Amniotic epithelial cell (primary cell): ENCODE measurements around the gene PGS1.

Experiments used
- DNase-seq: peaks from one replicate; pipeline ENCODE4 v3.0.0-alpha.2; 2010; ENCODE audit warnings: low read depth

Gene PGS1

DNA sequence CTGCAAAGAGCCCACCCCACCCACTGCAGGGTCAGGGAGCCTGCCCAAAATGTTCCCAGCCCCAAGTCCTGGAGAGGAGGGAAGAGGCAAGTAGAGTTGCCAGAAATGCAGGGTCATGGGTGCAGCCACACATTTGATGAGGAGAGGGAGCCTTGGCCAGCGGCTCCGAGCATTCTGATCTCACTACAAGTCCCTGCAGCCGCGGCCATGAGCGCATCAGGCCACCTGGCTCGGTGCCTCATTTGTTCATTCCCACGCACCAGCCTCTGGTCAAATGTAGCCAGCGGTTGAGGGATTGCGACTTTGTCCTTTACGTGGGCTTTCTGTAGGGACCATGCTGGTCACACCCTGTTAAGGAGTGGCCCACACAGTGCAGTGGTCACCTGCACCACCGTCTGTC, 48.7 kb downstream of the PGS1 start:
- no peak for DNase-seq

DNA sequence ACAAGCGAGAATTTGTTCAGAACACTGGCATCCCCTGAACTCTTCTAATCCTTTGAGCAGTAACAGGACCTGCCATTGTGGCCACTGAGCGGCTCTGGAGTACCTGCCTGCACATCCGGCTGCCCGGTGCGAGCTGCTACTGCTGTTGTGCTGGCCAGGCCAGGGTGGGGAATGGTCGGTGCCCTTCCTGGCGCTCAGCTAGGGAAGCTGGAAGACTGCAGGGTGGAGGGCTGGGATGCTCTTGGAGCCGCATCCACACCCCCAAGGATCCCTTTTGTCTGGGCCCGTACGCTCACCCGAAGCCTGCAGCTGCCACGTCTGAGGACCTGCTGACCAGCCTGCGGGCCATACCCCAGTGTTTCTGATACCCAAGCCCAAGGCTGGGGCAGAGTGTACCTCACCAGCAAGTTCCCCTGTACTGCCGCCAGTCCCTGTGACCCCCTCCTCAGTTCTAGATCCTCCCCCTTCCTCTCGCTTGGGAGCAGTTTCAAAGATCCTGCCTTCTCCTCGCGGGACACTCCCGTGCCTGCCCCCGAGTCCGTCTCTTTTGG, 49.7 kb downstream of the PGS1 start:
- no peak for DNase-seq

- no peak for DNase-seq
Measured at GRCh38 chr17:78428836-78429617, 50.6 kb downstream of the PGS1 start.

DNA sequence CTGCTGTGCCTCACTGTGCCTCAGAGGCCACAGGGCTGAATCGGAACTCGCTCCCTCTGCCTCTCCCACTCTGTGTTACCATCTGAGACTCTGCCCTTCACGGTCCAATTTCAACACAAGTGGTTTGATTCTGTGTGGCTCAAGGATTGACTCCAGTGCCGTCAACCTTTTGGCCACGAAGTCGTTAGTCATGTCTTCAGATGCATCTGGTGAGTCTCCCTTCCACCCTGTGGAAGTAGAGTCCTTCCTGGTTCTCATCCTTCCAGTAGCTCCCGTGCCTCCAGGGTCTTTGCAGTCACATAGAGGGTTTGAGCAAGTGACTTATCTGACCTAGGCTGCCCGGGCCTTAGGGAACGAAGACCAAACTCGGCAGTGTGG, 51.2 kb downstream of the PGS1 start:
- DNase-seq, result peak; percentile 56

DNA sequence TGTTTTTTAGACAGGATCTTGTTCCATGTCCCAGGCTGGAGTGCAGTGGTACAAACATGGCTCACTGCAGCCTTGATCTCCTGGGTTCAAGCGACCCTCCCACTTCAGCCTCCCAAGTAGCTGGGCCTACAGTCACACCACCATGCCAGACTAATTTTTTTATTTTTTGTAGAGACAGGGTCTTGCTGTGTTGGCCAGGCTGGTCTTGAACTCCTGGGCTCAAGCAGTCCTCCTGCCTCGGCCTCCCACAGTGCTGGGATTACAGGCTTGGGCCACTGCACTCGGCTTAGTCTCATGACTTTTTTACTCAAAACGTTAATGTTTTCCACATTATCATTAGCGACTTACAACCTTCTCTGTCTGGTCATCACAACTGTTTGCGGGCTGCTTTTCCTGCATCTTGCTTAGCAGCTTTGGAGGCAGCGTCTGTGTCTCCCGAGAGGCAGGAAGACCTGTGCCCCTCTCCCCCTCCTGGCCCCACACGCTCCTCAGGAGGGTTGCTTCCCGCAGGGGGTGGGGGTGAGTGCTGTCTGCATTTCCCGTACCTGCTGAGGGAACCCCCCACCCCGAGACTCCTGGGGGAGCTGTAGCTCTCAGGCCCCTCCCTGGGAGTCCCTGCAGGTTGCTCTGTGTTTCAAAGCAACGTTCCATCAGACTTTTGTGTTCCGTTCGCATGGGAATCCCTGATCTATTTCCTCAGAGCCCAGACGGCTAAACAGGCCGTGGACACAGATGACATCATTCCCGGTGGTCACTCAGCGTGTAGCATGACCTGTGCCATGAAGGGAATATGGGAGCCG, 52.6 kb downstream of the PGS1 start:
- no peak for DNase-seq

- DNase-seq, result no peak
Measured at GRCh38 chr17:78431692-78431958, 53.2 kb downstream of the PGS1 start.

- DNase-seq, result no peak
Measured at GRCh38 chr17:78432226-78433012, 54.0 kb downstream of the PGS1 start.

GRCh38 chr17:78433013-78433727, 54.7 kb downstream of the PGS1 start:
- DNase-seq, result no peak

DNA sequence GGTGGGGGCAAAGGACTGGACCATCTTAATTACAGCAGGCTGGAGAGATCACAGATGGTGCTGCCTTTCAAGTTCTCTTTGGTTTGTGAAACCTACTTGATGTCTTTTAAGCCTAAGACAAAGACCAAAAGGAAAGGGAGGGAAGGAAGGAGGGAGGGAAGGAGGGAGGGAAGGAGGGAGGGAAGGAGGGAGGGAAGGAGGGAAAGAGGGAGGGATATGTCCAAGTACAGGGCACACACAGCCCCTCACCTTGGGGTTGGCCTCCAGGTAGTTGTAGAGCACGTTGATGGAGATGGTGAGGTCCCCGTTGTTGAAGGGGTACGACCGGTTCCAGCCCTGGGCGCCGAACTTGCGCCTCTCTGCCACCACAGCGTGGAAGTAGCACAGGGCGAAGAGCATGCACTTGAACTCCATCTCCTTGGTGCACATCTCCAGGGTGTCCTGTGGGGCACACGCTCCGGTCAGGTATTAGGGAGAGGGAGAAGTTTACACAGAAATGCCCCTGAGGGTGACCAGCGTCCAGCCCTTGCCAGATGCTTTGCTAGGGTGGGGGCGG, 55.4 kb downstream of the PGS1 start:
- DNase-seq, result no peak

DNA sequence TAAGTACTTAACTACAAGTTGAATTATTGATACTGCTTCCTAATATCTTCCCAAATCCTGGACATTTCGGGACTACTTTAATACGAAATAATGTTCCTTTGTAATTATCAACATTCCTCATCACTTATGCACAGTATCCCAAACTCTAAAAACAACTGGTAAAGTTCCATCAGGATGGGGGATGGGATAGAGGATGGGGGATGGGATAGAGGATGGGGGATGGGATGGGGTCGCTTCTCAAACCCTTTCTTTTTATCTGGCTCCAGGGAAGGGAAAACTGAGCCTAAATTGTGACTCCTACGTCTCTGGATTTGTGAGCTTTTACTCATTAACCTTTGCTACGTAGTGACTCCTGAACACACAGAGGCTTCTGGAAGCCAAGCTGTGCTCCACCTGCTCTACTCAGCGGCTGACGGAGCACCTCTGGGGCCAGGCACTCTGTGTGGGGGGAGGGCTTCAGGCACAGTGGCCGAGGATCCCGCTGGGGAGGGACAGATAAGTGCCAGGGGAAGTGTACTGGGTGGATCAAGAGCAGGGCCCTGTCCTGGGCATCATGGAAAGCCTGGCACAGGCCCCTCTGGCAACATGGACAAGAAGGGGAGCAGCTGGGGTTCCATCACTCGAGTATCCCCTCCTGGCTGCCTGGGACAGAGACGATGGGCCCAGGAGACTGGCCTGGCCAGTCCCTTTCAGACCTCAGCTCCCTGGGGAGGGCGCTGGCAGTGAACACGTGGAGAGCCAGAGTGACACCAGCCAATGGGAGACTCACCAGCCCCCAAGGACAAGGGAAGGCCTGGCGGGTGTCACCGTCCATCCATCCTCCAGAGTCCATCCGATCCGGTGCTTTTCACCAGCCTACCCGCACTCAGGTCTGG, 56.2 kb downstream of the PGS1 start:
- no peak for DNase-seq

- no peak for DNase-seq
Measured at GRCh38 chr17:78435330-78436005, 57.0 kb downstream of the PGS1 start.

DNA sequence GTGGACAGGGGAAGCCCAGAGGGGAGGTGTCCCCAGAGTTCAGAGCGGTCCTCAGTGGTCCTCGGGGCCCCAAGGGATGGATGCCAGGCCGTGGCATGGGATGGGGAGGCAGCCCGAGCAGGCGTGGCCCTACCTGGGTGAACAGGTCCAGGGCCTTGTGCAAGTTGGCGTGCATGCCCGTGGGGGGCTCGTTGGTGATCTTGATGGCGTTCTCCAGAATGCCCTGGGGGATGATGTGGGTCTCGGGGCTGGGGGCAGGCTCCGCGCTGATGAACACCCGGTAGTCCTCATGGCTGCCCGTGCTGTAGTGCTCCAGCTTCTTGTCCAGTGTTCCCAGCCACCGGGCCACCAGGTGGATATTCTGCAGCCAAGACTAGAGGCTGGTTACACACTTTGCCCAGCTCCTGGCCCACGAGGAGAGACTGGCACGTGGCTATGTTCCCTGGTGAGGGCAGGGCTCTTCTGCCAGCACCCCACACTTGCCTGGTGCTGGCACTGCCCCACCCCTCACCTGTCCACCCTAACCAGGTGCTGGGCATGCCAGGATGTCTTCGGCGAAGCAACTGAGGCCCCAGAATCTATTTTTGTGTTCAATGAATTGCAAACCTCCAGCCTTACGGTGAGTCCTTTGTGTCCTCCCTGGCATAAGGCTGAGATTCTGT, 59.2 kb downstream of the PGS1 start:
- DNase-seq, result no peak

DNA sequence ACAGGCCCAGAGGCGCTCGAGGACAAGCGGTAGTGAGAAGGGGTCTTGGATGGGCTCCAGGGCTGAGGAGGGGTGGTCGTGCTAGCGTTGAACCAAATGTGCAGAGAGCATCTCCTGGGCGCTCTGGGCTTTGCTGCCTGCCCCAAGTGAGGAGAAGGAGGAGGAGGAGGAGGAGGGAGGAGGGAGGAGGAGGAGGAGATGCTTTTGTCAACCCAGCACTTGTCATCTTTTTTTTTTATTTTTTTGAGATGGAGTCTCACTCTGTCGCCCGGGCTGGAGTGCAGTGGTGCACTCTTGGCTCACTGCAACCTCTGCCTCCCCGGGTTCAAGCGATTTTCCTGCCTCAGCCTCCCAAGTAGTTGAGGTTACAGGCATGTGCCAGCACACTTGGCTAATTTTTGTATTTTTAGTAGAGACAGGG, 59.8 kb downstream of the PGS1 start:
- no peak for DNase-seq

DNA sequence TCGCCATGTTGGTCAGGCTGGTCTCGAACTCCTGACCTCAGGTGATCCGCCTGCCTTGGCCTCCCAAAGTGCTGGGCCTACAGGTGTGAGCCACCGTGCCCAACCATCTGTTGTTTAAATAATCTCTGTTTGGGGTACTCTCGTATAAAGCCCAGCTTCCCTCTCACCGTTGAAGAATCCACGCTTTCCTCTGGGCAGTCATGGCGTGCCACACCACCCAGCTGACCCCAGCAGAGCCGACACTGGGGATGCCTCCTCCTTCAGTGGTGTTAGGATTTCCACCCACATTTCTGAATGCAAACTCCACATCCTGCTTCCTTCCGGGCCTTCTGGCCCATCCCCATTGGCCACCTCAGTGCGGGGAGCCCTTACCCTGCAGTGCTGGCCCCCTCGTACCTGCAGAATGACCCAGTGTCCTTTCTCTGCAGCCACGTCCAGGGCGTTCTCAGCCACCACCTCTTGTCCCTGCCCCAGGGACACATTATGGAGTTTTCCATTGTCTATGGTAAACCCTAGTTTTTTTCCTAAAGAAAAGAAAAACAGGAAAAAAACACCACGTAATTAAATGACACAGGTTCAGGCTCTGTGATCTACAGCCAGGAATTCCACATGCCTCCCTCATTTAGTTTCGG, 60.4 kb downstream of the PGS1 start:
- DNase-seq, result no peak

DNA sequence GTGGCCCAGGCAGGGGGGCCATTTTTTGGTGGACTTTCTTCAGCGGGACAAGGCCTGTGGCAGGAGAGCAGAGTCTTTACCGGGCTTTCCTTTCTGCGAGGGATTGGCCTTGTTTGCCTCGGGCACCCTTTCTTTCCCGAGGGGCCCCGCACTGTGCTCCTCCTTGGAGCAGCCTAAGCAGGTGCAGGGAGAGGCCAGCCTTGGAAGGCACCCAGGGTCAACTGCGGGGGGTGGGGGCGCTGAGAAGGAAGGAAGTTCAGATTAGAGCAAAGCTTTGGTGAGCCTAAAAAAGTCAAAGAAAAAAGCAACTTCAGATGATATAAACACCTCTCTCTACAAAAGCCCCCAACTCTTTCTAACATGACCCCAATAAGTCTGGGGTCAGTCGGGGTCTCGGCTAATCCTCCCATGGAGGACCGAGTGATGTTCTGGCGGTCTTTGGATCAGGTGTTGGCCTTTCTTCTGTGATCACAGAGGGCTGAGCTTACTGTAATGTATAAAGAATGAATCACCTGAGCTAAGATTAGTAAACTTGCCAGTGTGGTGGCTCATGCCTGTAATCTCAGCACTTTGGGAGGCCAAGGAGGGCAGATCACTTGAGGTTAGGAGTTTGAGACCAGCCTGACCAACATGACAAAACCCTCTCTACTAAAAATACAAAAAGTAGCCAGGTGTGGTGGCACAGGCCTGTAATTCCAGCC, 63.0 kb downstream of the PGS1 start:
- DNase-seq, result peak; percentile 18

DNA sequence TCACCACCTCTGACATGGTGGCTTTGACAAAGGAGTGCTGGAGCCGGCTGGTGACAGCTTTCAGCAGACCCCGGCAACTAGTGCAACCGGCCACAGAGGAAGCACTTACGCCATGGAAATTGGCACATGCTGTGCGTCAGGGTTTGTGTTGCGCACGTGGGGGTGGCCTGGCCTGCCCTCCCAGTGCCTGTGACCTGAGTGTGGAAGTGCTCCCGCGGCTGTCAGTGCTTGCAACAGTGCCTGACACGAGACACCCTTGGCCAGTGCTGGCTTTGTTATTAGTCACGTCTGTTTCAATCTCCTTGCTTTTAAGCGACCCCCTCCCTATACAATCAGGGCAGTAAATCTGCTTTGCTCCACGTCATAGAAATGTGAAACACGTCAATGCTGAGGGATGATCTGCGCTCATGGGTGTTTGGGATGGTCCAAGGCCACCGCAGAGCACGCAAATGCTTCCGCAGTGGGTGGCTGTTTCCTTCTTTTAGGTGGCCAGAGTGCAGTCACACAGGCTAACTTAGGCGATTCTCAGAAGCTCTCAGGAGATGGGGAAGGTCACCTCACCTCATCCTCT, 64.3 kb downstream of the PGS1 start:
- peak; percentile 21 for DNase-seq

DNA sequence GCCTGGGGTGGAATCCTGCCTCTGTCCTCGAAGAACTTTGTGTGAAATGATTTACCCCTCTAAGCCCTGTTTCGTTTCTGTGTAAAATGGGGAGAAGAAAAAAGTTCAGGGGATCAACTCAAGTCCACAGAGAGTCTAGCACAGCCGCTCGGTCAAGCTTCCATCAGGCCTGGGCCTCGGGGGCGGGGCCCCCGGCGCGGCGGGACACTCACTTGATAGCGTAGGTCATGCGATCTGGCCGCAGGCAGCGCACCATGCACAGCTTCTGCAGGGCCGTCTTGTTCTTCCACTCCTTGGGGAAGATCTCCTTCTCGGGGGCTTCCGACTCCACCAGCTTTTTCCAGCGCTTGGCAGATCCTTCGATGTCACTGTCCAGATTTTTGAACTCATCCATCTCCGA, 65.9 kb downstream of the PGS1 start:
- no peak for DNase-seq

- DNase-seq, result no peak
Measured at GRCh38 chr17:78446833-78447232, 68.4 kb downstream of the PGS1 start.
